NB4 (cell line): ENCODE results near the gene FBN3.
"Not testable (repeated sequence)": the region's sequence is repeated elsewhere in the genome, so short reads cannot be mapped to it uniquely, and the experiment has no call there.

ENCODE experiments used
- CTCF ChIP-seq: IDR thresholded peaks from one replicate; pipeline ENCODE4 v1.5.1; 2012; ENCODE audit warnings: low read depth, low read length
- MAX ChIP-seq: IDR thresholded peaks from 2 replicates; pipeline ENCODE4 v1.6.1; 2011; ENCODE audit warnings: low read depth, low read length
- POLR2A ChIP-seq: IDR thresholded peaks from 2 replicates; pipeline ENCODE4 v1.6.1; 2011; ENCODE audit warnings: mild to moderate bottlenecking; ENCODE audit not compliant: insufficient read length; ENCODE audit errors: extremely low read depth

- TF ChIP-seq CTCF, POLR2A, MAX: not testable (repeated sequence)
These were observed 115.9 kb downstream of the FBN3 start for GRCh38 chr19:8033287-8034177.
